ENCODE measurements around the gene ADGRV1.

Gene ADGRV1

DNA sequence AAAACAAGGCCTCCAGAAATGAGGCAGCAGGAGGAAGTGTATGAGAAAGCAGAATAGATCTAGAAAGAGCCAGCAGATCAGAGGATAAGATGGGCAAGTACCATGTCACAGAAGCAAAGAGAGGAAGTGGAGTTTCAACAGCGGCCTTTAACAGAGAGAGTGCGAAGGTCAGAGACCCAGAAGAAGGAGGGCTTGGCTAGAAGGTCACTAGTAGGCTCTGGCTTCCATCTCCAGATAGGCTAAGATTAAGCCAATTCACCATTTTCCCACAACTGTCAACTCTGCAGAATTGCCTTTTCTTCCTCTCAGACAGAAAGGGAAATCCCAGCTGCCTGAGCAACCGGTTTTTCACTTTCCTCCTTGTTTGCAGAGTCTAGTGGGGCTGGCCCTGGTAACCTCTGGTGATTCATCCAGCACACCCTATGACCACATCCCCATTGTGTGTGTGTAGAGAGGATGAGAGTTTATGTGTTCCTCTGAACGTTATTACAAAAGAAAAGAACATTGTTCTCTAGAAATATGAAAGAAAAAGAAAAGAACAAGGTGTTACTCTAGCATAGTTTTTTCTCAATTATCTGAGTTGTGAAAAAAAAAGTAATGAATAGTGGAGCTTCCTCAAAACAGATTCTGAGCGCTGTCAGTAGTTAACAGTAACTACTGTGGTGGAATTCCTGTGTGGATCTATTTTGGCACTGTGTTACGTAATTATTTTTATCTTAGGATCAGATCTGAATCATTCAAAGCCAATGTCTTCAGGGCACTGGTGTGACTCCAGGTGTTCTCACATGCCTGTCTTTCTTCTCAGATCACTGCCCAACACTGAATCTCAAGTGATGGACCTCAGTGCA is 604.2 kb downstream of the ADGRV1 start:
- DNase-seq (ENCODE audit: low read depth), result peak; percentile 31

DNA sequence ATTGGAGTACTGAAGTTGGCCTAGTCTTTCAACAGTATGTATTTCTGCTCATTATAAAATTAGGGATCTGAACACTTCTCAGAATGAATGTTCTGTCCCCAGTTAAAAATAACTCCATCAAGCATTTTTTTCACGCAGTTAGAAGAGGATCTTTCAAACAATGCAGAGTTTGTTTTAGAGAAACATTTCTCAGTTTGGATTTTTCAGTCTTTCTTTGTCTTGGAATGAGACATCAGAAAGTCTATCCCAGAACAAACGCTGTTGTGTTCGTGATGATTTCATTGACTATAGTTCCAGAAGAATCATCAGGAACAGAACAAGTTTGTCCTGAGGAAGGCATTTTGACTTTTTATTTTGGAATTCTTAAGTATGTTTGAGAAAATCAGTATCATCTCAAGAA is 605.8 kb downstream of the ADGRV1 start:
- no peak for DNase-seq (ENCODE audit: low read depth)

DNA sequence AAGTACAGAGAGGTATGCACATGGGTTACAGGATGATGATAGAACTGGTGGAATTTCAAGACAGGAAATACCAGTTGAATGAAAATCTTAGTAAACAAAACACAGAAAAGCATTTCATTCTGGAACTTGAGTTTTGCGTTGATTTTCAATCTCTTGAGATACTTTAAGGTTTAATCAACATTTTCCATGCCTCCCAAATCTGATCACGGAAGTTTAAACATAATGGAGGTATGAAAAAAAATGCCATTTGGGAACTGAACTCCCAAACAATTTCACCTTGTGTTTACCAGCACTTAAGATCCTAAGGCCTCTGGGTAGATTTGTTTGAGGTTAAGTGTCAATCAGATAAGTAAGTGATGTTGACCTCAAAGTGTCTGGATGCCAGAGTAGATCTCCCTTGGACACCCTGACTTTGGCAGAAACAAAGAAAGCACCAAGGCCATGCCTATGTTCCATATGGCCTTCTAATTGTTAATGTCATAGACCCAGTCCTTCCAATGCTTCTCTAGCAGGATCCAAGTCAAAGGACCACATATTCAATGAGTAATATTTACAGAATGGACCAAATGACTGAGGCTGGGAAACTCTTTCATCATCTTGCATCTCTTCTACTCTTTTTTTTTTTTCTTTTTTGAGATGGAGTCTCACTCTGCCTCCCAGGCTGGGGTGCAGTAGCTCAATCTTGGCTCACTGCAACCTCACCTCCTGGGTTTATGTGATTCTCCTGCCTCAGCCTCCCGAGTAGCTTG is 607.6 kb downstream of the ADGRV1 start:
- no peak for DNase-seq (ENCODE audit: low read depth)

DNA sequence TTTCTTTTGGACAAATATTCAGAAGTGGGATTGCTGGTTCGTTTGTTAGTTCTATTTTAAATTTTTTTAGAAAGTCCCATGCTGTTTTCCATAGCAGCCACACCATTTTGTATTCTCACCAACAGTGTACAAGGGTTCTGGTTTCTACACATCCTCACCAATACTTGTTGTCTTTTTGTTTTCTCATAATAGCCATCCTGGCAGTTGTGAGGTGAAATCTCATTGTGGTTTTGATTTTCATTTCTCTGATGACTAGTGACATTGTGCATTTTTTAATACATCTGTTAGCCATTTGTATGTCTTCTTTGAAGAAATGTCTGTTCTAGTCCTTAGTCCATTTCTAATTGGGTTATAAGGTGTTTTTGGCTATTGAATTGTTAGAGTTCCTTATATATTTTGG is 610.3 kb downstream of the ADGRV1 start:
- DNase-seq (ENCODE audit: low read depth), result no peak

DNA sequence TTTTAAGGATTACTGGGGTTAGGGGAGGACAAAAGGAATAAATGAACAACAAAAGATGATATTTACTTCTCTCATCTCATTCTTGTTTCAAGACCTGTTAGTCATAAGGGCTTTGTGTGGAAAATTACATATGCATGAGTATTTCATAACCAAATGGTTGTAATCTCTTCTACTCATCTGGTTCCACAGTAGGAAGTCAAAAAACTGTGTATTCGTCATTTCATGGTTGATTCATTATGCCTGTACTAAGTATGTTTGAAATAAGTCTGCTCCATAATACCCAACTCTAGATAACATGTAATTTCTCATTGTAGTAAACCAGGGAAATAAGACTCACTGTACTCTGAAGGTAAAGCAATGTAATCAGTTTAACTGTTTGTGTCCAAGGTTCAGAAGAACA is 611.7 kb downstream of the ADGRV1 start:
- no peak for DNase-seq (ENCODE audit: low read depth)

DNA sequence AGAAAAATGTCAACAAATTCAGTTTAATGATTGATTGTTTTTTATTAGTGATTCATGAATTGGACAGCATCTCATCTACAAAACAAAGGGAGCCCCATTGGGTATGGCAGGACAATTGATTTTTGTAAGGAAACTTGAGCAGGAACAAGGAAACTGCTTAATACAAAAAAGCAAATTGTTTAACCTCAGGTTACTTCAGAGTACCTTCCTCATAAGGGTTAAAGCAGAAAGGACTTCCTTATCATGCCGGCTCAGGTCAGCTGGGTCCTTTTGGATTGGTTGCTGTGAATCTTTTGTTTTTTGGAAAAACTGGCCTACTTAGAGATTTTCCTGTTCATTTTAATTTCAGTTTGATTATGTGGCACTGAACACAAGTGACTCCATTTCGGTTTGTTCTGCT is 612.7 kb downstream of the ADGRV1 start:
- DNase-seq (ENCODE audit: low read depth), result no peak

DNA sequence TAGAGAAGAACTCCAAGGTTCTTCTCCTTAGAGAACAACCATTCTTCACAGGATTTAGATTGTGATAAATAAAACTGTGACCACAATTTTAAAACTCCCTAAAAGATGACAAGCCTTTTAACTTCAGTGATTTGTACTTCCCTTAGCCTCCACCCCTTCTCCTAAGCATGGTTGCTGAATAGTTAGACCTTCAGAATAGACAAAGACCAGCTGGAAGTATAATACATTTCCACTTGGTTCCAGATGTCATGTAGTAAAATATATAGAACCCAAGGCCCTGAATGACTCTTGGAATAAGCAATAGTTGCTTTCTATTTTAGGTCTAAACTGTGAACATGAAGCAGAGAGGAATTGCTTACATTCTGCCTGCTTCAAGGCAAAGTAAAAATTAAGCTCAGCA is 615.8 kb downstream of the ADGRV1 start:
- DNase-seq (ENCODE audit: low read depth), result no peak

DNA sequence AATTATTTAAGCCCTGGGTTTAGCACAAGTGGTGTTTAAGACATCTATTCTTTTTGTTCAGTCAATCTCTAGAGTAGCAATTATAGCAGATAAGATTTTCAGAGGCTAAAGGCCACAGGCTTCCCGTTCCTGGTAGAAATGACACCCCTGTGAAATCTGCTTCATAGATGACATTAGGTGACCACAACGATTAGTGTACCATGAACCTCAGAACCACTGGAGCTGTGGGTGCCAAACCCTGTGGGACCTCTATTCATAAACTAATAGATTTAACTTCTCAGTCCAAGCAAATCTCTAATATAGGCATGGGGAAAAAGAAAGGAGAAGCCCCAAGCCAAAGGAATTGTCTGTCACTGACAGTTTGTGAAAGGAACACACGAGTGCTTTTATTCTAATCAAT is 617.1 kb downstream of the ADGRV1 start:
- no peak for DNase-seq (ENCODE audit: low read depth)

DNA sequence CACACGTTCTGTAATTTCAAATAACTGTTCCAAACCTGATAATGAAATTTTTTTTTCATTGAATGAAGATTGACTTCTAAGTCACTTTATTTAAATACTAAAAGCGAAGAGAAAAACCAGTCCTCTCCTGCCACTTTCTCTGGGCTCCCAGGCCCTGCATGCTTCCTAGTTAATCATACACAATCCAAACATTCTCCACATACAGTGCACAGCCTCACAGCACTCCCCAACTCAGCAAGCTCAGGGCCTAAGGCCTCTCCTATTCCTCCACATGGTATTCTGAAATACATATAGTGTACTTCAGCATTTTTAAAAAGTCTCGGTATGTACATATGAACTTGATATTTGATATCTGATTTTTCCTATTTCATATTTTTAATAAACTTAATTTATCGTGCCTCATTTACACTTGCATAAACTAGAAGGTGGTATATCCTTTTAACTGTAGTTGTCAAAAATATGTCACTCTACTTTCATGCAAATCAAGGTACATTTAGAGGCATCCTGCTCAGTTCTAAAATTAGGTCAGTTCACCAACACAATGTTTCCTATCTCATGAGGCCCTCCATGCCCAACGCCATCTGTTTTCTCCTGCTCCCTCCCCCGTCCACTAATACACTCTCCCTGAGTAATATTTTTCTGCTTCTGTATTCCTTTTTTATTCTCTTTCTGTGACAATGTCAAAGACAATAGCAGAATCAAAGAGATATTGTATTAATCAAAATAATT is 617.9 kb downstream of the ADGRV1 start:
- no peak for DNase-seq (ENCODE audit: low read depth)

DNA sequence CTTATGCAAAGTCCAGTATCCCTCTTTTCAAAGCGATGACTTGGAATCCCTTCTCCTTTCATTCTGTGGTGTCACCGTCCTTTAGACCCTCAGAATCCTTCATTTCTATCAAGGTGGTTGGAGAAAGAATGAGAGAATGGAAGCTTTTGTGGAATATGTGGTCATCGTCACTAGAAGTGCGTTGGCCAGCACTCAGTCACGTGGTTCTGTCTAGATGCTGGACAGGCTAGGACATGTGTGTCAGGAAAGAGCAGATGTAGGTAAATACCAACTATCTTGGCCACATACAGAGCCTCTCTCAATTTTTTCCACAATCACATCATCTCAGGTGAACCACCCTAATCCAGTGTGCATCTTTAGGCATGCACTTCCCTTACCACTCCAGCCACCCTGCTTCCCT is 618.5 kb downstream of the ADGRV1 start:
- DNase-seq (ENCODE audit: low read depth), result no peak

DNA sequence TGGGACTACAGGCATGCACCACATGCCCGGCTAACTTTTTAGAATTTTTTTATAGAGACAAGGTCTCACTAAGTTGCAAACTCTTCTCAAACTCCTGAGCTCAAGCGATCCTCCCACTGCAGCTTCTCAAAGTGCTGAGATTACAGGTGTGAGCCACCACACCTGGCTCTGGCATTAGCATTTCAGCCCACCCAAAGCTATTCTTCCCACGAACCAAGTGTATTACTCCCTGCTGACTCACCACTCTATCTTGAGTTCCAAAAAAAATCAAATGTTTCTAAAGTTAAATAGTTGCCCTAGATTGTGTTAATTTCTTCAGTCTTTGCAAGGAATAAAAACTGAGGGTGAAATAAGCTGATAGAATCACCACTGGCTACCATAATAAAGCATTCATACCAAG is 619.0 kb downstream of the ADGRV1 start:
- no peak for DNase-seq (ENCODE audit: low read depth)

DNA sequence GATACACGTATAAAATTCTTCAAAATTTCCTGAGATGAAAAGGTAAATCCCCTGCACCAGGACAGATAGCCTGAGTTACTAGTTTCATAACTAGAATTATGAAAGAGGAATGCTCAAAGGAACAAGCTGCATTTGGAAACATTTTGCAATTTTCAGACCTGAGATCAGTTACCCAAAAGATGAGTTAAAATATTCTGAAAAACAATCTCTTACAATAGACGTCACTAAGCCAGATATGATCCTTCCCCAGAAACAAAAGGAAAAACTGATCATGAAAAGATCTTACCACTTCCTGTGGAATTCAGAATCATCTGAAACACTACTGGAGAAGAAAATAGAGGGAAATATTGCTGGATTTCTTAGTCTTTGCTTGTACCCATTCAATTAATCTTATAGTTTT is 619.9 kb downstream of the ADGRV1 start:
- DNase-seq (ENCODE audit: low read depth), result no peak

DNA sequence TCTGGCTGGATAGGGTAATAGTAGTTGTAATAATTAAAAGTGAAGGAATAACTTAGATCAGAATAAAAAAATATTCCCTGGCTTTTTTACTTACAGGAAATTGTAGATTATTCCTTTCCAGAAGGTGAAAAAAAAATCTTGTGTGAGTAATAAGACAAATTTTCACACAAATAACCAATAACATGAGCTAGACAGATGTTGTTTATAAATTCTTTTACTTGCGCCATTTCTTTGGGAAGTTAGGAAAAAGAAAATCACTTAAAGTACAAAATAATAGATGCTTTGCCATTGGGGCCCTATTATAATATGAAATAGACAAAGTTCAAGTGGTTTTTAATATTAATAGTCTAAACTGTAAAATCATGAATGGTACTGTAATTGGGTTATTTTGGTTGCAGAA is 620.4 kb downstream of the ADGRV1 start:
- no peak for DNase-seq (ENCODE audit: low read depth)

DNA sequence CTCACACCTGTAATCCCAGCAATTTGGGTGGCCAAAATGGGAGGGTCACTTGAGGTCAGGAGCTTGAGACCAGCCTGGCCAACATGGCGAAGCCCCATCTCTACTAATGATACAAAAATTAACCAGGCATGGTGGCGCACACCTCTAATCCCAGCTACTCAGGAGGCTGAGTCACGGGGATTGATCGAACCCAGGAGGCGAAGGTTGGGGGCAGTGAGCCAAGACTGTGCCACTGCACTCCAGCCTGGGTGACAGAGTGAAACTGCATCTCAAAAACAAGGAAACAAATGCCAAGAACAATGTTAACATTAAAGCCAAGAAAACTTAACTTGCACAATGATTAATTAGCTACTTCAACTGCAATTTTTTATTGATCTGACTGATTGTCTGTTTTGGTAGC is 621.9 kb downstream of the ADGRV1 start:
- no peak for DNase-seq (ENCODE audit: low read depth)

DNA sequence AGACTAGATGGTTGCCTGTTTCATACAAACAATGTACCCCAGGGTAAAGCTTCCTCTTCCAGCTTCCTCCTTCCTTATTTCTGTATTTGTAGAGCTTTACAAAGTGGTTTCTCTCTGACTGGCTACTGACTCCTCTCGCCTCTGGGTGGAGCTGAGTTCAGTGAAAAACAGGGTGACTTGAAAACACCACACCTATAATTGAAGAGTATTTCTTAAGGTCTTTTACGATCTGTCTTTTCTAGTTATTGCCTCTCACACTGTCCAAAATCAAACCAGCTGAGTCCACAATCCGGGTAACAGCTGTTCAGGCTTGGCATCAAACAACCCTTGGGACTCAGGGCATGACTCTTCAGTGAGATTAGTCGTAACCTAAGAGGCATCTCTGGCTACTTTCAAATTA is 624.2 kb downstream of the ADGRV1 start:
- no peak for DNase-seq (ENCODE audit: low read depth)

DNA sequence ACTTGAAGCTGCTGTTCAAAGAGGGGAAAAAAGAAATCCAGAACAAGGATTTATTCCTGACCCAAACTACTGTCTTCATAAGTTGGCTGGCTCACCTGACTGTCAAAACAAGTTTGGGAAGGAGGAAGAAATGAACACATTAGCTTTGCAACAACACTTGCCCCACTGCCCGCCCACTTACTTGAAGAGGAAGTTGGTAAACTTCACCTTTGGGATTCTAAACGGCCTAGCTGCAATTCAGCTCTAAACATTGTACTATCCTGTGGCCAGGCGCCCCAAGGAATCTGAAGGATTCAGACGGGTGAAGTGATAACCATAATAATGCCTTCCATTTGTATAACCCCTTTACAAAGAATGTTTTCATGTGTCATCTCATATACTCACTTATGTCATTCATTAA is 625.1 kb downstream of the ADGRV1 start:
- no peak for DNase-seq (ENCODE audit: low read depth)

DNA sequence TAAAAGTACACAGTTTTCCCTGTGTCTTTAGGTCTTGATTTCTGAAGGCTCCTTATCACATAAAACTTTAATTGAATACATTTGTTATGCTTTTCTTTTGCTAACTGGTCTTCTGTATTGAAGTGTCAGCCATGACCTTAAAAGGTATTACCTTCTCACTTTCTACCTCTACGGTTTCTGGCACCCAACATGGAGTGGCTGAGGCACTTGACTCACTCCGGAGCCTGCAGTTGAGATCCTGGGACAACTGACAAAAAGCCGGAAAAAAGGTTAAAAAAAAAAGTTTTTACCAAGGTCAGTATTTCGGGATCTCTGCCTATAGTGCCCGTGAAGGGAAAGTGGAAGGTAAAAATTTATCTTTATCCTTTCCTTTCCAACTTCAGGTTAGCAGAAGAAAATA is 627.5 kb downstream of the ADGRV1 start:
- DNase-seq (ENCODE audit: low read depth), result no peak

DNA sequence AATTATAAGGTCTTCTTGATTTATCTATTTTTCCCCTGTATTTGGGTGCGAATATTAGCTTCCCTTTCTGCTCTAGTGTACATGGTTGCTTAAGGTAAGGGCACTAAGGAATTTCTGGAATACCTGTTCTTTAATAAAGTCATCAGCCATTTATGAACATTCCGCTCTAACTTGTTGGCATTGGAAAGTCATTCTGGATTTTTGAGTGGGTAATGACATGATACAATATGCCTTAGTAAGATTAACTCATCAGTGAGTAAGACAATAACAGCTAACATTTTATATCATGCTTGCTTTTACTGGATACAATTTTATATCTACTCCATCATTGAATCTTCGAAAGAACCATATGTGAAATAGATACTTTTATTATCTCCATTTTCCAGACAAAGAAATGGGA is 628.4 kb downstream of the ADGRV1 start:
- DNase-seq (ENCODE audit: low read depth), result no peak

DNA sequence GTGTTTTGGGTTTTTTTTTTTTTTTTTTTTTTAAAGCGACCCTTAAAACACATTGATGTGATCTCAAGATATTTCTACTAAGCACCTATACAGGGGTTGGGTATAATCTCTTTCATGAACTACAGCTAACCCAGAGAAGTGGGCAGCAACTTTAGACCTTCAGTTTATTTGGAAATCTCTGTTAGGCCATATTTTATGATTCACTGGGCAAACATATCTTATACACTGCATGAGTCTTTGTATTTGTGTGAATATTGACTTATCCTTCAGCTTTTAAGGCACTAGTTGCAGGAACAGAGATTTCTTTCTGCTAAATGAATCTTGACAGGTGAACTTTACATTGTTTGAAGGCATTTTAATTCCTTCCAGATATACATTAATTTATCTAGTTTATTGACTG is 630.2 kb downstream of the ADGRV1 start:
- no peak for DNase-seq (ENCODE audit: low read depth)

DNA sequence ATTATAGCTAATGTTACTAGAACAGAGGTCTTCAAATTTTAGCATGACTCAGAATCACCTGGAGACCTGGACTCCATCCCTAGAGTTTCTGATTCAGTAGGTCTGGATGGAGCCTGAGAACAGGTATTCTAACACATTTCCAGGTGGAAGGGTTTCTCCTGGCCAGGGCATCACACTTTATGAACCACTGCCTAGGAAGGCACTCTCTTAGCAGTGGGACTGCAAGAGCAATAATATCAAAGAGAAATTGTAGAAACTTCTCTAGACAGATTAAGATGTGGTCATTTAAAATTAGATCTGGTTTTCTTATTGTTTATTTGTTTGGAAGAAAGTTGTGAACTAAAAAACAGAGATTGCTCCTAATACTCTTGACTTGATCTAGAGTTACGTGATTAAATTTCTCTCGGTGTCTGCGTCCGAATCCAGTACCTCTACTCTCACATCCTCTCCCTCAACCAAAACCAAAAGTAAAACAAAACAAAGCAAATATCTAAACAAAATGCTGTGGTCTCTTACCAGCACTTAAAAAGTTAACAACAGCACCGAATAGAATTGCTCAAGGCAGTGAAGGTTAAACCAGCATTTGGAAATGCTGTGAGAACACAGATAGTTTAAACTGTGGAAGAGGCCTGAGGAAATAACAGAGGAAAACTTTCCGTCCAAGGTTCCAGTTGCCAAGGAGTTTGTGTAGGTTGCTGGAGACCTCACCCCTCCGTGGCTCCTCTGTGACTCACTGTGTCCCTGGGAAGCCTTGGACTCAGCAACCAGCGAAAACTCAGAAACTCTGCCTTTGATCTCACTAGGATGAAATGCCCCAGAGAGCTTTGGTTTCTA is 631.1 kb downstream of the ADGRV1 start:
- no peak for DNase-seq (ENCODE audit: low read depth)

DNA sequence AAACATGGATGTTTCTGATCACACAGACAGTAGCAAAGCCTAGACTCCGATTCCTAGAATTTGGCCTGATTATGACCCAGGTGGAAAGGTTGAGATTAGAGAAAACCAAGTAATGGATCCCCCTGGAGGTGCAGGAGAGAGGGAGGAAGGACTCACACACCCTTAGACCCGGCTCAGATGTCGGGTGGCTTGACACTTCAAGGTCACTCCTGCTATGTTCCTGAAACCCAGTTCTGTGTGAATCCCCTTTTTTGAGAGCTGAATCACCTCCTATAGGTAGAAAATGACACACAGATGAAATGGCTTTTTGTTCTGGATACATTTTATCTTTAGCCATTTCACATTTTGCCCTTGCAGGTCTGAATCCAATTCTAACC is 631.7 kb downstream of the ADGRV1 start:
- no peak for DNase-seq (ENCODE audit: low read depth)

DNA sequence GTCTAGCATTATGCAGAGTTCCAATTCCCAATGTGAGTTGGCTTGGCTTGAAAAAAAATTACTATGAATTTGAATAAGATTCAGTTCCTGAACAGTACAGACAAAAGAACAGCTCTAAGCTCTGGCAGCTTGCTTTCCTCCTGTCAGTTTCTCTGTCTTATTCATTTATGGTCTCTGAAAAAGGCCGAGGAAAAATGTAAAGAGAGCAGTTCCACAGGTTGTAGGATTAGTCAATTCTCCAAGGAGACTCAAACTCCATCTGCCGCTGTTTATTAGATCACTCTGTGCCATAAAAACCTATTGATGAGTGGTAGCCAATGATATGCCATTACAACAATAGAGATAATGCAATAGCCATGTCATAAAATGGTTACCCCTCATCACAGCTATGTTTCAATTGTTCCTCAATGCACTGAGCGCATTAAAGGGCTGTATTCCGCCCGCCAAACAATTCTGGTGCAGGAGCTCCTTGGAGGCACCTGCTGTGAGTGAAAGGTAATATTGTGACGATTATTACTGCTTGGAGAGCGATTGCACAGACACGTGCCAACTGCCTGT is 636.3 kb downstream of the ADGRV1 start:
- no peak for DNase-seq (ENCODE audit: low read depth)
